GM18511 (cell line): Measurements from ENCODE around the gene TMEM263.
"Not testable (repeated sequence)": the region's sequence is repeated elsewhere in the genome, so short reads cannot be mapped to it uniquely, and the experiment has no call there.

Experiments used
- ATAC-seq: cut with Tn5 transposase; IDR thresholded peaks from one replicate; pipeline ENCODE4 v1.9.1; 2021; ENCODE audit warnings: mild to moderate bottlenecking, moderate library complexity; ENCODE audit not compliant: unreplicated experiment

TMEM263 gene

DNA sequence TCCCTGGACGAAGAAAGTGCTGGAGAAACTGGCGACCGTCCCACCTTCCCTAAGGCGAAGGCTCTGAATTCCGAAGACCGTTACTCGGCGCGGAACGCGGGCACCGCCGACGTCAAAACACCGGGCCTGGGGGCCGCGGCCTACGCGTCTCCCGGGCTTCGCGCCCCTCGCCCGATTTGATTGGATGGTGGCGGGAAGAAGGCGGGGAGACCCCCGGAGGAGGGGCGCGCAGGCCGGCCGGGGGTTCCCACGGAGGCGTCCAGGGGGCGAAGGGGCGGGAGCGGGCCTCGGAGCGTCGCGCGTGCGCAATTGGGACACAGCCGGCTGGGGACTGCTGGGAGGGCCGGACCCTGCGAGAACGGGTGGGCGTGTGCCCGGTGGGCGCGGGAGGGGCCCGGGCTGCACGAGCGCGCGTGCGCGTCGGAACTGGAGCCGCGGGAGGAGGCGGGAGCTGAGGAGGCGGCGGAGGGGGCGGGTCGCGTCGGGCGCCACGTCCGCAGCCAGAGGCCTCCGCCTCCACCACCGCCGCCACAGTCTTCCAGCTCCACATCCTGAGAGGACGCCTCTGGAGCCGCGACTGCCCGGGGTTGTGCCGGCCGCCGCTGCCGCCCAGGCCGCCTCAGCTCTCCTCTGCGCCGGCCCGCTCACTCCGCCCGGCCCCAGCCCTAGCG, at the start of gene TMEM263:
Gene TMEM263 (plus strand): TSS at position 531 of the 671 bp plus-strand sequence. CDS start 11,210 bp downstream, outside the sequence.
- peak; percentile 78 for ATAC-seq

DNA sequence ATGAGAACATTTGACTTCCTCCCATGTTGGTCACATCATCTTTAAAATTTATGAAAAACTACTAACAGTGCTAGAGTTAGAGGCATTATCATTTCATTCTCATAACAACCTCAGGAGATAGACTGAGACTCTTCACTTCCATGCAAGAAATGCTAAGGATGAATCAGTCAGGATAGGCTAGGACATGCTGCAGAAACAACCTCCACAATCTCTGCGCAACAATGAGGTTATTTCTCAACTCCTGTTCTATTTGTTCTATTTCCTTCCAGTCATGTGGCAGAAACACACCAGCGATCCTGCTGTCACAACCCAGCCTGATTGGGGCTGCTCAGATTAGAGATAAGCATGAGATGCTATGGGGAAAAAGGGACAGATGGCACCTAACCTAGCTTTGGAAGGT, 49.0 kb upstream of the TMEM263 start:
- ATAC-seq: no peak

DNA sequence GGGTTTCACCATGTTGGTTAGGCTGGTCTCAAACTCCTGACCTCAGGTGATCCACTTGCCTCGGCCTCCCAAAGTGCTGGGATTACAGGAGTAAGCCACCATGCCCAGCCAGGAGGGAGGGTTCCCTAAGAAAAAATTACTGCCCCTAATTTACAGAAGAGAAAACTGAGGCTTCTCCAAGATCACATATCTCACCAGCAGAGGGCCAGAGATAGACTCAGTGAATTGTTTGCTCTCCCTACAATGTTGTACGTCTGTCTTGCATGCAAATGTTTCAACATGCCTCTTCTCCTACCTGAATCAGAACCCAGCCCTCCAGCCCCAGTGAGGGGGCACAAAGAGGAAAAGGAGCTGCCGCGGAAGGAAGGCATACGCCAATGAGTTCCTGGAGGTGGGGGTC, 48.3 kb upstream of the TMEM263 start:
- ATAC-seq: no peak

DNA sequence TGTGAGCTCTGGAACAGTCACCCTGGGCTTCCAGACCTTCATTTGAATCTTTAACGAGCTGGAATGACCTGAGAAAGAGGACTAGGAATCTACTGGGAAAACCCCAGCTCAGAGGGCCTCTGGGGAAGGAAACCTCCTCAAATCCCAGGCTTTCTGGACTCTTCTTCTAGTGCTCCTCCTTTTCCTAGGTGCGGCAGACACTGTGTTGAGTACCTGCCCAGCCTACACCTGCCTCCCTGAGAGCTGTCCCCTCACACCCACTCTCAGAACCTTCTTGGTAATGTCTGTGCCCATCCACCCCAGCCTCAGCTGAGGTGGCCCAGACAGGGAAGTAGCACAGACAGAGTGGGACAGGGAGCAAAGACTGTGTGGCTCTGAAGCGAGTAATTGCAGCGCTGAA, 47.9 kb upstream of the TMEM263 start:
- ATAC-seq: no peak

DNA sequence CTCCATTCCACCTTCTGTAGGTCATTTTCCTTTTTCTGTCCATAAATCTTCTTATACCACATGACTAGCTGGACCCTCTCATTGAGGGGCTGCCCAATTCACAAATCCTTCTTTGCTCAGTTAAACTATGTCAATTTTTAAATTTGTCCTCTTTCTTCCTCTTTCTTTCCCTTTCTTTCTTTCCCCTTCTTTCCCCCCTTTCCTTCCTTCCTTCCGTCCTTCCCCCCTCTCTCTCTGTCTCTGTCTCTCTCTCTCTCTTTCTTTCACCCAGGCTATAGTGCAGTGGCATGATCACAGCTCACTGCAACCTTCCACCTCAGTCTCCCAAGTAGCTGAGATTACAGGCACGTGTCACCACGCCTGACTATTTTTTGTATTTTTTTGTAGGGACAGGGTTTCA, 47.1 kb upstream of the TMEM263 start:
- ATAC-seq: no peak

DNA sequence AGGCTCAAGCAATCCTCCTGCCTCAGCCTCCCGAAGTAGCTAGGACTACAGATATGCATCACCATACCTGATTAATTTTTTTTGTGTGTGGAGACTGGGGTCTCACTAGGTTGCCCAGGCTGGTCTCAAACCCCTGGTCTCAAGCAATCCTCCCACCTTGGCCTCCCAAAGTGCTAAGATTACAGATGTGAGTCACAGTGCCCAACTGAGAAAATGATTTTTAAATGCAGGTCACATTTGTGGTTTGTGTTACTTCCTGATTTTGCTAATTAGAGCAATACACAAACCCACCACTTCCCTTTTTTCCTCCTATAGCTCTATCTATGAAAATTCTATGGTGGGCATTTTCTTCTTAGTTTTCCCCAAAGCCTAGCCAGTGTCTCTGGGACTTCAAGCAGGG, 45.5 kb upstream of the TMEM263 start:
- peak; percentile 75 for ATAC-seq

DNA sequence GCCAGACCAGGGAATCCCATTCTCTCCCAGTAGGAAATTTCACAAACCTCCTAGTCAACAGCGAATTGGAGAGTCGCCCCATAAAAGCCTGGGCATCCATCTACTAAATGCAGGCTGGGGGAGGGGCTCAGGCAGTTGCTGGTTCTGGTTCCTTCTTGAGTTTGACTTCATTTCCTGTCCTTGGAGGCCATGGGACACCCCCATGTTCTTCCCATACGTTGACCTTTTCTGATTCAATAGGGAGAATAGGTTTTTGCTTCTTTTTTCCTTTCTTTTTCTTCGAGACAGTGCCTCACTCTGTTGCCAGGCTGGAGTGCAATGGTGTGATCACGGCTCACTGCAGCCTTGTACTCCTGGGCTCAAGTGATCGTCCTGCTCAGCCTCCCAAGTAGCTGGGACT, 44.1 kb upstream of the TMEM263 start:
- ATAC-seq: no peak

DNA sequence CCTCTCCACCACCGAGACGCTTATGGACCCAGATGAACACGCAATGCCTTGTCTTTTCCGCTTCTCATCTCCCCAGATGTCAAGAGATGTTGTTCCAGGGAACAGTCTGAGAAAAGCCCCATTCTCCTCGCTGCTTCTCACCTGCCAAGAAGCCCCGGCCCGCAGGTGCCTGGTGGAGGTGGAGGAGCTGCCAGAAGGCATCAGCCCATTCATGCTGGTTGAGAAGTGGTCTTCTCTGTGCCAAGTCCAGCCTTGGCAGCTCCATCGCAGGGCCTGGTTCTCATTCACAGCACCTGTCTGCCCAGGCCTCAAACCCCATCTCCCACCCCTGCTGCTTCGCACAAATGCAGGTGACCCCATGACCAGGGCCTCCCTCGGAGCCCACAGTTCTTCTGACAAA, 42.3 kb upstream of the TMEM263 start:
- no peak for ATAC-seq

DNA sequence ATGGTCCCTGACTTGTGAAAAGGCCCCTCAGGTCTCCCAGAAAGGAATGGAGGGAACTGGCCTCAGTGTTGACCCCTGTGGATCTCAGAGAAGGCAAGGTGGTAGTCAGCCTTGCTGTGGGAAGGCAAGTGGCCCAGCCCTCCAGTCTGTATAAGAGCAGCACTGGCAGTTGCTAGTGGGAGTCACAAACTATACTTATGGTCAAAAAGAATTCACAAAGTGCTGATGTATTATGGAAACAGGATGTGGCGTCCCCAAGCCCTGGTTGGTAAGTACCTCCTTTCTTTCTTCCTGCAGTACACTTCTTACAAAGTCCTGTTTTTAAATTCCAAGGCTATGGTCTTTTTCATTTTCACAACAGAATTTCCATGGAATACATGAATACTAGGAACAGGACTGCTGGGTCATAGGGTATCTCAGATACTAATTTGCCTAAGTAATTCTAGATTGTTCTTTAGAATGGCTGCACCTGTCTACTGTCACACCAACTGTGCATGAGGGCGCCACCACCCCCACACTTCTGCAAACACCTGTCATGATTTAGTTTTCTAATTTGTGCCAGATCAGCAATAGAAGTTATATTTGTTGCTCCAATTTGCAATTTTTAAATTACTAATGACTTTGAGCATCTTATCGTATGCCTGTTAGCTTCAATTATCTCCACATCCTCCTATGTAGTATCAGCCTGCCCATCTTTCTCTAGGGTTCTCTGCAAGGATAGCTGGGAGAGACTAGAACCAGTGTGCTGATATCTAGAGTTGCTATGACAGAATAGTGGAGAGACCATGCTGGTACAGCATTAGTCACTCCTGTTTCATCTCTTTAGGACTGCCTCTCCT, 40.7 kb upstream of the TMEM263 start:
- ATAC-seq: peak; percentile 75

DNA sequence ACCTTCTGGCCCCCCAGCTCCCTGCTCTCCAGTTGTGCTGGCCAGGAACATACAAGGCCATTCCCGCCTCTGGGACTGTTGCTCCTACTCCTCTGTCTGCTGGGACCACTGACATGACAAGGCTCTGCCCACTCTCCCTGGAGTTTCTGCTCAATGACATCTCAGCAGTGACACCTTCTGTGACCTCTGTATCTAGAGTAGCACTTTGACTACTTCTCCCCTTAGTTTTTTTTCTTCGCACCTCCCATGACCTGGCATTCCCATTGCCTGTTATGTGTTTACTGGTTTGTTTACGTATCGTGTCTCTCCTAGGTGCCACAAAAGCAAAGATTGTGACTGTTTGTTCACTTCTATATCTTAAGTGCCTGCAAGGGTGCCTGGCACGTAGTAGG, 40.1 kb upstream of the TMEM263 start:
- no peak for ATAC-seq

DNA sequence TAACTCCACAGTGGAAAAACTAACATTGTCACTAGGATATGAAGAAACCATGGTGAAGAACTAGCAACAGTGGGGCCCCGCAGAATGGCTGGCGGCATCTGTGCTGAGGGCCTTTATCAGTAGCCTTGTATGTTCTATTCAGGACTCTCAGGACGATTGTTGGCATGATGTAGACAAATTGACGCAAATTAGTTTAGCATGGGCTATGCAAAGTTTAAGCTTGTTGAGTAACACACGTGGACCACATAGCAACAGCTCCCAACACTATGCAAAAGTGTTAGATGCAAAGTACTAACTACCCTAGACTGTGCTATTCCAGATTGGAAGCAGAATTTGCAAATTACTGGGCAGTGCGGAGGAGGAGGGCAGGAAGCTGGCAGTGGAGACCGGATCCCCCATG, 38.2 kb upstream of the TMEM263 start:
- ATAC-seq: no peak

DNA sequence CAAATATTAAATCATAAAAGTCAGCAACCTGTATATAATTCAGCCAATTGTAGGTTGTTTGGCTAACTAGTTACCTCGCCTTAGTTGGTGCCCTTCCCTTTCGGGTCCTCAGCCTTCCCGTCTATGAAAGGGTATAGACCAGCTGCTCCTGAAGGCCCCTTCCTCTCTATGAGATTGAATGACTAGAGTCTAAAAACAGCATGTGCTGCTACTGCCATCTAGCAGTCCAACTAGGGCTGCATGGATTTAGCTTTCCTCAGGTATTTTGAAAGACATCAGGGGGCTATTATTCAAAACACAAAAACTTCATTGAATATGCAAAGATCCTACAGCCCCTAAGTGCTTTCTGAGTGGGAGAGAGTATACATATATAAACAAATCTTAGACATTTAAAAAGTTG, 37.0 kb upstream of the TMEM263 start:
- no peak for ATAC-seq

DNA sequence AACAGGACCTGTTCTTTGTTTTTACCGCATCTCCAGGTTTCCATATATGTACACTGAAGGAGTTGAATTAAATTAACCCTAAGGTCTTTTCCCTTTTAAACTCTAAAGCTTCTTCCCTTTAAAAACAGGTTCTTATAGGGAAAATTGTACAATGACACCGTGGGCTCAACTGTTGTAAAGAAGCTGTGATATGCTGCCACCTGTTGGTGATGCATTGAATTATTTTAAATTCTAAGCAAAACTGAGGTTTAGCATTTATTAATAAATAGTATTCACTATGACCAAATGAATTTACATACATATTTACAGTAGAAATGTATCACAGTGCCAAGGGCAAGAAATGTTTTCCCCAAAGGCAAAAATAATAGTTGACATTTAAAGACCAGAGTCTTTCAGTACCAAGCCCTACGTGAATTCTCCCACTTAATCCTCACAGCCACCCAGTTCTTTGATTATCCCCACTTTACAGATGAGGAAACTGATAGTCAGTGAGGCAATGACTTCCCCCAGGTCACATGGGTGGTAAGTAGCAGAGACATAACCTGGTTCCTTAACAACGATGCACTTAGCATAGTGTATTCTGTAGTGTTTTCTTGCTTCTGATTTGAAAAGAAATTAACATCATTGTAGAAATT, 35.7 kb upstream of the TMEM263 start:
- no peak for ATAC-seq

DNA sequence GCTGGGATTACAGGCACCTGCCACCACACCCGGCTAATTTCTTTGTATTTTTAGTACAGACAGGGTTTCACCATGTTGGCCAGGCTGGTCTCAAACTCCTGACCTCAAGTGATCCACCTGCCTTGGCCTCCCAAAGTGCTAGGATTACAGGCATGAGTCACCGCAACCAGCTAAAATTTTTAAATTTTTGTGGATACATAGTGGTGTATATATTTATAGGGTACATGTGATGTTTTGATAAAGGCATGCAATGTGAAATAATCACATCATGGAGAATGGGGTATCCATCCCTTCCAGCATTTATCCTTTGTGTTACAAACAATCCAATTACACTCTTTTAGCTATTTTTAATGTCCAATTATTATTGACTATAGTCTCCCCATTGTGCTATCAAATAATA, 33.7 kb upstream of the TMEM263 start:
- not testable (repeated sequence) for ATAC-seq

DNA sequence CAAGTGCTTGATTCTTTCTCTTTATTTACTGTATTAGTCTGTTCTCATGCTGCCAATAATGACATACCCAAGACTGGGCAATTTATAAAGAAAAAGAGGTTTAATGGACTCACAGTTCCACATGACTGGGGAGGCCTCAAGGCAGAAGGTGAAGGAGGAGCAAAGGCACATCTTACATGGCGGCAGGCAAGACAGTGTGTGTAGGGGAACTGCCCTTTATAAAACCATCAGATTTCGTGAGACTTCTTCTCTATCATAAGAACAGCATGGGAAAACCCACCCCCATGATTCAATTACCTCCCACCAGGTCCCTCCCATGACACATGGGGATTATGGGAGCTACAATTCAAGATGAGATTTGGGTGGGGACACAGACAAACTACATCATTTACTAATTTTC, 32.1 kb upstream of the TMEM263 start:
- not testable (repeated sequence) for ATAC-seq

DNA sequence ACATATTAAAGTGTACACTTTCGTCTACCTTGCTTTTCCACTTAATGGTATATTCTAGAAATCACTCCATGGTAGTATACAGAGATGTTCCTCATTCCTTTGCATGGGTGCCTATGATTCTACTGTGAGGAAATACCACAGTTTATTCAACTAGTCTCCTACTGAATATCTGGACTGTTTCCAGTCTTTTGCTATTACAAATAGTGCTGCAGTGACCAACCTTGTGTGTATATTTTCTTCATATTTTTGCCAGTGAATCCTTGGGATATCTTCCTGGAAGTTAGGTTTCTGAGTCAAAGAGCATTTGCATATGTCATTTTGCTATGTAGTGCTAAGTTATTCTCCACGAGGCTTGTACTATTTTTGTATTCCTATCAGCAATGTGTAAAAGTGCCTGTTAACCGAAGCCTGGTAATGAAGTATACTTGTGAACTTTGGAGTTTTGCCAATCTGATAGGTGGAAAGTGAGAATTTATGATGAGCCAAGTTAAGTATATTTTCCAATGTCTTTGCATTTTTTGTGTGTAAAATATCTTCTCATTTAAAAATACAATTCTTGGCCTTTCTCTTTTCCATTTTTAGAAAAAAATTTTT, 31.3 kb upstream of the TMEM263 start:
- no peak for ATAC-seq

DNA sequence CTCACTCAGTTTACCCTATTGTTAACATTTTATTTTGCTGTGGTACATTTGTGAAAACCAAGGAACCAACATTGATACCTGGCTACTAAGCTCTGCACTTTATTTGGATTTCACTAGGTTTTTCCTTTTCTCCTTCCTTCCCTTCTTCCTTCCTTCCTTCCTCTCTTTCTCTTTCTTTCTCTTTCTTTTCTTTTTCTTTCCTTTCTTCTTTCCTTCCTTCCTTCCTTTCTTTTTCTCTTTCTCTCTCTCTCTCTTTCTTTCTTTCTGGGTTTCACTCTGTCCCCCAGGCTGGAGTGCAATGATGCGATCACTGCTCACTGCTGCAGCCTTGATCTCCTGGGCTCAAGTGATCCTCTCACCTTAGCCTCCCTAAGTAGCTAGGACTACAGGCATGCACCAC, 29.1 kb upstream of the TMEM263 start:
- no peak for ATAC-seq

DNA sequence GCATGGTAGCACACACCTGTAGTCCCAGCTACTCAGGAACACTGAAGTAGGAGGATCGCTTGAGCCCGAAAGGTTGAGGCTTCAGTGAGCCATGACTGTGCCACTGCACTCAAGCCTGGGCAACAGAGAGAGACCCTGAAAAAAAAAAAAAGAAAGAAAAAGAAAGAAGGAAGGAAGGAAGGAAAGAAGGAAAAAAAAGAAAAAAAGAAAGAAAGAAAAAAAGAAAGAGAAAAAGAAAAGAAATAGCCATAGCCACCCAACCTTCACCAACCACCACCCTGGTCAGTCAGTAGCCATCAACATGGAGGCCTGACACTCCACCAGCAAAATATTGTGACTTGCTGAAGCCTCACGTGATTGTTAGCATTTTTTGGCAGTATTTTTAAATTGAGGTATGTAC, 21.4 kb upstream of the TMEM263 start:
- ATAC-seq: no peak

DNA sequence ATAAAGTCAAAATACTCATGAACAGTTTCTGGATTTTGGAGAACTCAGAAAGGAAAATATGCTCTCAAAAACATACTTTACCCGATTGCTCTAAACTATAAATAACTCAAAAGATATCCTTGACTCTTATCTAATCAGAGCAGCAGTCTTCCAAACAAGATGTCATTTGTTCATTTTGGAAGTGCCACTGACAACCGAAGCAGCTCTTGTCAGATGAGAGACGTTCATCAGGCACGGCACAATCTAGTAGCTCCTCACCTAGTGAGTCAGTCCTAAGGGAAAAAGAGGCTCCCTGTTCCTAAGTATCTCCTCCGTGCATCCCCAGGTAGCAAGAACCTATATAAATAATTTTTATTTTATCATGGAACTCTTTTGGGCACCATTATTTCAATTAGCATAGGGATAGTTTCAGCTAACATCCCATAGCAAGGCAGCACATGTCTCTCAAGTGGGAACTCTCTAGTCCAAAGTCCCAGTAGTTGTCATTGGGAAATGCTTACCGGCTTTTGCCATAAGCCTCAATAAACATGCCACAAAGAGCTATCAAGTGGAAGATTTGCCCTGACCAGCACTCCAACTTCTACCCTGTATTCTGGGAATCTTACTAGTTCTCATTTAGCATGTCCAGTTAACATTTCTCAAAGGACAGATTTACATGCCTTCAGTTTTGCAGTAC, 14.1 kb upstream of the TMEM263 start:
- ATAC-seq: no peak

DNA sequence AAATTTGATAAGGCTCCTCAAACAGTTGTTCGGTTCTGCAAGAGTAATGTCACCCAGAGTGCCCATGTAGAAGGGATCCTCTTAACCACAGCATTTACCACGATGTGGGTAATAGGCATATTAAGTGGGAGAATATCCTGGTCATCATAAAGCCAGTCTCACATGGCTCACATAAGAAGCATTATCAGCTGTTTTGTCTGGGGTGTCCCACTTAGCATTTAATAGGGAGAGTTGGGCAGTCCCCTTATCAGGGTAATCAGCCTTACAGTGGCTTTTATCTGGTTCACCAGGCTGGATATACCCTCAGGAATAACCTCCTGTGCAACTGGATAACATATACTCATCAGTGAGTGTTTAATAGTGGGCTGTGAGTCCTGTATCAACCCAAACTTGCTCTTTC, 12.9 kb upstream of the TMEM263 start:
- no peak for ATAC-seq

DNA sequence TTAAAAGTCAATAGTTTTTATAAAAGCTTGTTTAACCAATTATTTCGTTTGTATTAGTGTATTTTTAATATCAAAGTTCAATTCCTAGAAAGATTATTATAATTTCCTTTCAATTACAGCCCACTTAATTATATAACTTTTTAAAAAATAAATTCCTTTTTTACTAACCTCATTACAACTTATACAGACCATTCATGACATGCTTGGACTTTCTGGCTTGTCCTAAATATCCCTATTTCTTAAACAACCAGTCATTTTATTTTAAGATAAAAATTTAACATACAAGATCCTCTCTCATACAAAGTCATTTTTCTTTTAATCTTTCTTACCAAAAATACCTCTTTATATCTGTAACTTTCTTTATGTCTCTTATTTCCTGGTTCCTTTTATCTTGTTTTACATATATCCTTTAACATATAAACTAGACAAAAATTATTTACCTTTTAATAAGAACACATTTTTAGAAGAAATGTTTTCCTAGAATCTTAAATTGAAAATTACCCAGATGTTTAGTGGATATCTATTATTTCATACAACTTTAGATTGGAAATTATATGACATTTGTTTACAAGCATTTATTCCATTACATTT, 10.4 kb upstream of the TMEM263 start:
- ATAC-seq: no peak
